Neural progenitor cell (in vitro differentiated cells): ENCODE data around the gene TRANK1. TPM values are rescaled to one million over a fixed set of nuclear protein-coding genes. Genes with fewer than 3 reads are reported as not detected.

Source experiments
- DNase-seq: peaks from one replicate; pipeline ENCODE4 v3.0.0-alpha.2; 2016; ENCODE audit warnings: low spot score
- H2AFZ ChIP-seq: fragments of 200-600 bp; sonication (generic); replicated peaks from 2 replicates; pipeline ENCODE4 v1.6.1; 2016; ENCODE audit warnings: antibody characterized with exemption
- H3F3A ChIP-seq: fragments of 200-600 bp; sonication (generic); 2 replicates; pipeline ENCODE4 v1.6.1; 2016; ENCODE audit warnings: antibody characterized with exemption, low read depth
- H3K27ac ChIP-seq: fragments of 200-600 bp; sonication (generic); 2 replicates; pipeline ENCODE4 v1.5.1; 2016; ENCODE audit warnings: mild to moderate bottlenecking
- H3K27me3 ChIP-seq: fragments of 200-600 bp; sonication (generic); 2 replicates; pipeline ENCODE4 v1.6.1; 2016; ENCODE audit warnings: mild to moderate bottlenecking, moderate library complexity
- H3K36me3 ChIP-seq: fragments of 200-600 bp; sonication (generic); 2 replicates; pipeline ENCODE4 v1.5.1; 2016
- H3K4me1 ChIP-seq: fragments of 200-600 bp; sonication (generic); 2 replicates; pipeline ENCODE4 v1.6.1; 2016; ENCODE audit warnings: mixed run types
- H3K4me2 ChIP-seq: fragments of 200-600 bp; sonication (generic); 2 replicates; pipeline ENCODE4 v1.6.1; 2016
- H3K4me3 ChIP-seq: fragments of 200-600 bp; sonication (generic); 2 replicates; pipeline ENCODE4 v1.5.1; 2016
- H3K79me2 ChIP-seq: fragments of 200-600 bp; sonication (generic); 2 replicates; pipeline ENCODE4 v1.6.1; 2016; ENCODE audit warnings: low read depth
- H3K9ac ChIP-seq: fragments of 200-600 bp; sonication (generic); 2 replicates; pipeline ENCODE4 v1.6.1; 2016
- H3K9me3 ChIP-seq: fragments of 200-600 bp; sonication (generic); 2 replicates; pipeline ENCODE4 v1.5.1; 2016; ENCODE audit warnings: low read depth
- H4K20me1 ChIP-seq: fragments of 200-600 bp; sonication (generic); 2 replicates; pipeline ENCODE4 v1.6.1; 2016; ENCODE audit warnings: low read depth
- H3K27ac Mint-ChIP-seq: 3 replicates; pipeline ENCODE4 v1.8.0; 2021; ENCODE audit warnings: mixed read lengths
- H3K27me3 Mint-ChIP-seq: 2 replicates; pipeline ENCODE4 v1.8.0; 2022; ENCODE audit warnings: low read depth, mild to moderate bottlenecking, inconsistent platforms, moderate library complexity, mixed read lengths; ENCODE audit not compliant: insufficient read depth
- H3K36me3 Mint-ChIP-seq: 3 replicates; pipeline ENCODE4 v1.8.0; 2021; ENCODE audit warnings: mixed read lengths
- H3K4me1 Mint-ChIP-seq: 3 replicates; pipeline ENCODE4 v1.8.0; 2021; ENCODE audit warnings: mixed read lengths
- H3K4me3 Mint-ChIP-seq: 3 replicates; pipeline ENCODE4 v1.8.0; 2021; ENCODE audit warnings: mild to moderate bottlenecking, moderate library complexity, mixed read lengths
- H3K9me3 Mint-ChIP-seq: 3 replicates; pipeline ENCODE4 v1.8.0; 2020; ENCODE audit warnings: mixed read lengths
- EZH2 ChIP-seq: fragments of 200-600 bp; sonication (generic); IDR thresholded peaks from 2 replicates; pipeline ENCODE4 v1.6.1; 2017; ENCODE audit warnings: antibody characterized with exemption, mild to moderate bottlenecking, moderate library complexity
- EZH2phosphoT487 ChIP-seq: fragments of 200-600 bp; sonication (generic); IDR thresholded peaks from 2 replicates; pipeline ENCODE4 v1.6.1; 2017; ENCODE audit warnings: antibody characterized with exemption
- total RNA-seq: library from RNA; depleted of rRNA; stranded (reverse); fragments of >200 nt; gene quantifications from 2 replicates; pipeline ENCODE4 v1.2.3, GENCODE V29; 2015; ENCODE audit warnings: low replicate concordance
- TF ChIP-seq, protein P1 (sequence below): fragments of 200-600 bp; sonication (generic); IDR thresholded peaks from 2 replicates; pipeline ENCODE4 v1.5.1; 2017; ENCODE audit warnings: antibody characterized with exemption, mild to moderate bottlenecking

TRANK1 gene
- total RNA-seq, 1 donor from 2014 or later, result 10.5 TPM

DNA sequence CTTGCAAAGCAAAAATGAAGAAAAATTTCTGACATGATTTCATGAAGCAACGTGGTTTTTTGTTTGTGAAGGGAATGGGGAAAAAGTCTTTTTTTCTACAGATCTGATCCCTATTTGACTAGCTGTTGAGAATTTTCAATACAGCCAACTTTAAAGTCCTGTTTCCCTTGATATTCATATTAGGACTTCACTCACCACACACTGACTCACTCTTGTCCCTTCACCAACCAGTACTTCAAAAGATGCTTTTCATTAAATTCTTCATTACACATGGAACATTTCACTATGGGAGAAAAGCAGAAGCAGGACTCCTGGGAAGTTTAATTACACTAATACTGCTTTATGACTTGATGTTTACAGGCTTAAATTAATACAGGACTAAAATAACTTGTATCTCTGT is 16.6 kb downstream of the TRANK1 start:
- H3K79me2 ChIP-seq, result no peaks in the 10 kb centered on the region
- peaks cover 2% of the 10 kb centered on the region for H3K9me3 Mint-ChIP-seq
- H3K36me3 Mint-ChIP-seq, result no peaks in the 10 kb centered on the region
- H3K36me3 ChIP-seq, result no peaks in the 10 kb centered on the region
- no peak overlapping the region for H3K4me3 ChIP-seq
- no peak for DNase-seq
- TF ChIP-seq, protein P1, sequence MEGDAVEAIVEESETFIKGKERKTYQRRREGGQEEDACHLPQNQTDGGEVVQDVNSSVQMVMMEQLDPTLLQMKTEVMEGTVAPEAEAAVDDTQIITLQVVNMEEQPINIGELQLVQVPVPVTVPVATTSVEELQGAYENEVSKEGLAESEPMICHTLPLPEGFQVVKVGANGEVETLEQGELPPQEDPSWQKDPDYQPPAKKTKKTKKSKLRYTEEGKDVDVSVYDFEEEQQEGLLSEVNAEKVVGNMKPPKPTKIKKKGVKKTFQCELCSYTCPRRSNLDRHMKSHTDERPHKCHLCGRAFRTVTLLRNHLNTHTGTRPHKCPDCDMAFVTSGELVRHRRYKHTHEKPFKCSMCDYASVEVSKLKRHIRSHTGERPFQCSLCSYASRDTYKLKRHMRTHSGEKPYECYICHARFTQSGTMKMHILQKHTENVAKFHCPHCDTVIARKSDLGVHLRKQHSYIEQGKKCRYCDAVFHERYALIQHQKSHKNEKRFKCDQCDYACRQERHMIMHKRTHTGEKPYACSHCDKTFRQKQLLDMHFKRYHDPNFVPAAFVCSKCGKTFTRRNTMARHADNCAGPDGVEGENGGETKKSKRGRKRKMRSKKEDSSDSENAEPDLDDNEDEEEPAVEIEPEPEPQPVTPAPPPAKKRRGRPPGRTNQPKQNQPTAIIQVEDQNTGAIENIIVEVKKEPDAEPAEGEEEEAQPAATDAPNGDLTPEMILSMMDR, result no peak
- TF ChIP-seq EZH2phosphoT487, result no peak
- no peak for TF ChIP-seq EZH2
- peaks cover 13% of the 10 kb centered on the region for H3K4me1 Mint-ChIP-seq
- H3K27me3 Mint-ChIP-seq, result peaks cover 6% of the 10 kb centered on the region
- H2AFZ ChIP-seq, result no peak overlapping the region
- peaks cover 27% of the 10 kb centered on the region for H3K4me1 ChIP-seq
- no peak overlapping the region for H3K9ac ChIP-seq
- H3K9me3 ChIP-seq, result no peaks in the 10 kb centered on the region
- H3K4me2 ChIP-seq, result no peak overlapping the region
- H3F3A ChIP-seq, result peaks cover 3% of the 10 kb centered on the region
- no peak overlapping the region for H3K27ac Mint-ChIP-seq
- no peak overlapping the region for H3K27ac ChIP-seq
- no peaks in the 10 kb centered on the region for H3K27me3 ChIP-seq
- H3K4me3 Mint-ChIP-seq, result no peak overlapping the region
- H4K20me1 ChIP-seq, result no peaks in the 10 kb centered on the region

DNA sequence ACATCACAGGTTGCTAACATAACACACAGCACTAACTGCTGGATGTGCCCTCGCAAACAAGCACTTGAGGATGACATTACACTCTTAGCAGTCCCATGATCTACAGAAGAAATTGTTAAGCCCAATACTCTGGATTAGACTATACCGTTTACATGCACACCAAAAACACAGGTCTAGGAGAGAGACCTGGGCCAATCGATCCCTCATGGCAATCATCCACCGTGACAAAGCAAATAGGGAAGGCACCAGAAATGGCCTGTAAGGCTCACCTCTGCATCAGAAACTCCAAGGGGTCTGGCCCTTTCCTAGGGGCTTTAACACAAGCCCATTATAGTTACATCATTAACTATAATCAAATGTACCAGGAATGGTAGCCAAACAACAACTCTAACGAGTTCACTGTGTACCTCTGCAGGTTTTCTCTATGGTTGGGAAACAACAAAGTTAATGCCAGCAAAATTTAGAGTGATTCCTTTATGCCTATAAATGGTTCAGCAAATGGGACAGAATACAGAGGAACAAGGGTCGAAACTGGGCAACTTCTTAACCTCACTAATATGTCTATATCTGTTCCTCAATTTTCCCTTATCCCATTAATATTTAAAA is 18.5 kb downstream of the TRANK1 start:
- Mint-ChIP-seq H3K36me3 (no peaks in the 10 kb centered on the region), H3K4me3 (no peak overlapping the region), H3K9me3 (peaks cover 6% of the 10 kb centered on the region), H3K4me1 (peaks cover 3% of the 10 kb centered on the region), H3K27me3 (peaks cover 6% of the 10 kb centered on the region), H3K27ac (no peak overlapping the region)
- Histone ChIP-seq H4K20me1 (no peaks in the 10 kb centered on the region), H3K36me3 (no peaks in the 10 kb centered on the region), H2AFZ (no peak overlapping the region), H3K79me2 (no peaks in the 10 kb centered on the region), H3K27ac (no peak overlapping the region), H3F3A (peaks cover 3% of the 10 kb centered on the region), H3K9ac (no peak overlapping the region), H3K4me1 (peaks cover 14% of the 10 kb centered on the region), H3K9me3 (no peaks in the 10 kb centered on the region), H3K27me3 (no peaks in the 10 kb centered on the region), H3K4me3 (no peak overlapping the region), H3K4me2 (no peak overlapping the region)
- no peak for DNase-seq
- TF ChIP-seq EZH2 (no peak), EZH2phosphoT487 (no peak)
- TF ChIP-seq, protein P1, result no peak

DNA sequence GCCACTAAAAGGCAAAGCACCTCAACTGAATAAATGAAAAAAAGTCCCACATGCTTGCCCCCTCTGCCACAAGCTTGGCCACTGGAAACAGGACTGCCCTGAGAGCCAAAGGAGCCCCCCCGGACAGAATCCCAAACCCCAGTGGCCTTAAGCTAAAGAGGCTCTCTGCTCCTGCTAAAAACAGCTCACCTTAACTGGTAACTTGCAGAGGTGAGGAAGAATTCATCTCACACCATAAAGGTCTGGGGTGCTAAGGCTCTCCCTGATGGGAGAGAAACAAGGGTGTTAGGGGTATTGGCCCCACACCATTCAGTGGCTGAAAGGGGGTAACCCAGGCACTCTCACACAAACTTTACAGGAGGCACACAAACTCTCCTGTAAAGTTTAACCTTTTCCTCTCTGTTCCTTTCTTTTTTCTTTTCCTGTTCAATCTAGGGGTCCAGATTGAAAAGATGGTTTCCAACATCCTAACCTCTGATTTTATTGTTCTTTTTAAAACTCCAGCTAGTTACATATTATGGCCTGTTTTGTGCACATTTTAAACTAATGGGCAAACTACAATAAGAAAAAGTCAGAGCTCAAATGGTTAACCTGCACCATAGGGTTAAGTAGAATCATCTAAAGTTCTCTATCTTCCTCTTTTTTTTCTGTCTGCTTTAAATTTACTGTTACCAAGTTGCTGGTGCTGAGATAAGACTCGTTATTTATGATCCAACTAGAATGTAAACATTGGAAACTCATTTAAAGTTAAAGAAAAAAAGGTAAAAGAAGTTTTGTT is 19.9 kb downstream of the TRANK1 start:
- no peaks in the 10 kb centered on the region for H3K79me2 ChIP-seq
- H3F3A ChIP-seq, result peaks cover 3% of the 10 kb centered on the region
- H3K4me3 ChIP-seq, result no peak overlapping the region
- no peaks in the 10 kb centered on the region for H3K27me3 ChIP-seq
- H2AFZ ChIP-seq, result peak overlapping the region; percentile 96
- H3K9me3 ChIP-seq, result no peaks in the 10 kb centered on the region
- no peaks in the 10 kb centered on the region for H3K36me3 Mint-ChIP-seq
- no peaks in the 10 kb centered on the region for H4K20me1 ChIP-seq
- no peak for DNase-seq
- H3K4me1 ChIP-seq, result peaks cover 14% of the 10 kb centered on the region
- peaks cover 9% of the 10 kb centered on the region for H3K9me3 Mint-ChIP-seq
- H3K27me3 Mint-ChIP-seq, result peaks cover 6% of the 10 kb centered on the region
- H3K36me3 ChIP-seq, result no peaks in the 10 kb centered on the region
- no peak overlapping the region for H3K27ac Mint-ChIP-seq
- TF ChIP-seq EZH2 (no peak), EZH2phosphoT487 (no peak)
- TF ChIP-seq, protein P1, result no peak
- no peak overlapping the region for H3K4me3 Mint-ChIP-seq
- H3K9ac ChIP-seq, result no peak overlapping the region
- H3K4me2 ChIP-seq, result peak overlapping the region; percentile 64
- H3K4me1 Mint-ChIP-seq, result peaks cover 3% of the 10 kb centered on the region
- no peak overlapping the region for H3K27ac ChIP-seq
